Stimulated activated CD8-positive, alpha-beta memory T cell treated with anti-CD3 and anti-CD28 coated beads, Interleukin-12 subunit alpha, Interleukin-12 subunit beta, amount 100 ng/mL, for 4 hours (primary cell): ENCODE results near the gene HLA-DMB.
"Not testable (repeated sequence)": the region's sequence is repeated elsewhere in the genome, so short reads cannot be mapped to it uniquely, and the experiment has no call there.

Source experiments
- DNase-seq: peaks from one replicate; pipeline ENCODE4 v3.0.0-alpha.2; 2020; ENCODE audit warnings: low read depth

Gene HLA-DMB

DNA sequence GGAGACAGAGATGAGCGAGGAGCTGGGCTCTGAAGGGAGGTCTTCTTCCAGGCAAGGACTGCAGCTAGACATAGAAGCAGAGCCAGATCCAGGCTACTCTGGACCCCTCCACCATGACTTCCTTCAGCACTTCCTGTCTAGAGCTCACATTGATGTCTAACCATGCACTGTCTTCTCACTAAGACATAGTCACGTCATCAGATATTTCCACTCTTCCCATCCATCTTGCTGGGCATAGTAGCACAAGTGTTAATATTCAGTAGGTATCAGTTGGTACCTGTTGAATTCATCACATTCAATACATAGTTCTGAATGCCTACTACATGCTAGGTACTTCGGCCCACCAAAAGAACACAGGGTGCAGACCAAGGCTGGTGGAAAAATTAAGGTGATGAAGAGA lies 9.2 kb upstream of the HLA-DMB start:
- no peak for DNase-seq

DNA sequence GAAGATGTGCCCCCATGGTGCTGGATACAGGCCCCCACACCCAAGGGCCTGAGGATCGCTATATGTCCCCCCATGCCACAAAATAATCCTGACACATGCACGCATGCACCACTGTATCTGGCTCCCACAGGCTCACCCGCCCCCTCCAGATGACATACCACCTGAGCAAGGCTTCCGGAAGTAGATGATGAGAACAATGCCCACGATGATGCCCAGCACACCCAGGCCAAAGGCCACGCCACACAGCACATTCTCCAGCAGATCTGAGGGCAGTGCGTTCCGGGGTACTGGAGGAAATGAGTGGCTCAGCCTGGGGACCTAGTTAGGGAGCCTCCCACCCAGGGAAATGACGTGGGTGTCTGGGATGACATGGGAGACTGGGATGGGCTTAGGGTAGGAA lies 8.3 kb upstream of the HLA-DMB start:
- DNase-seq, result no peak

DNA sequence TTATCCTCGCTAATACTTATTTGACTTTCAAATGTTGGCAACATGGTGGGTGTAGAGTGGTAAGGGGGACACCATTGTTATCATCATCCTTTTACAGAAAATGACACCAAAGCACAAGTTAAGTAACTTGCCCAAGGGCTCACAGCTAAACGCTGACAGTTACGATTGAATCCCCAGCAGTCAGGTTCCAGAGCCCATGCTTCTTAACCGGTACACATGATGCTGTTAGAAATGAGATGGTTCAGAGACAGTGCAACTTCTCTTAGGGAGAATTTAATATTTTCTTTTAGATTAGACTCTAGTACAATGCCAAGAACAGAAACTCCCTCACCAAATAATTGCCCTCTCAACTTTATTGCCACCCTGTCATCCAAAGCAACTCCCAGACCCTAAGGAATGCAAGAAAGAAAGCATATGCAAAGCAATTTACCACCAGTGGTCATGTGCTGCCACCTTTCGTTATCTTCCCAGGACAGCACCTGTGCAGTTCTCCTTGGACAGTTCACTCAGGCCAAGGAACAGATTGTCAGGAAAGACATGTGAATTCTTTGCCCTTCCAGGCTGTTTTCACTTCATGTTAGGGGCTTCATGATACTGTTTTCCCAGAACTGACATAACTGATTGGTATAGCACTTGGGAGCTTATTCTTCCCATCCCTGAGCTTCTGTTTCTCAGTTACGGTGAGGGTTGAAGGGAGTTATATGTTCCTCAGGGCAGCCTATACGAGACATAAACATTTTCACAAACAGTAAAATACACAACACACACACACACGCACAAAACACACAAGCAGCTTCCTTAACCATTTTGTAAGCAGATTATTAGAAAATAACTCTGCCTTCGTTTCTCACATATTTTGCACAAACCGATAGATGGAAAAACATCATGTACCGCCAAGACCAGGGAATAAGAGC lies 7.0 kb upstream of the HLA-DMB start:
- no peak for DNase-seq

DNA sequence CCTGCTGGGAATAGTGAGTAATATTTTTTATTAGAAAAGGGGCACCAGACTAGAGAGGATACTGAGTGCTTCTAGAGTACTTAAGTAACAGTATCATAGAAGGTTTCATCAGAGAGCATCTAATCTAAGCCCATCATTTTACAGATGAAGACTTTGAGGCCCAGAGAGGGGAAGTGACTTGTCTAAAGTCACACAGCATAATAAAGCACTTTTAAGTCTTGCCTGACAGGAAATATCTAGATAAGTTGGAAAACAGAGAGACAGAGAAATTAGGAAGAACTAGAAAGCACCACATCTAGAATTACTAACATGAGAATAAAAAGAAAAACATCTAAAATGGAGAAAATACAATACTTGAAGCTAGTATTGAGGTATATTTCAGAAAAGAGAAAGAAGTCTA lies 6.1 kb upstream of the HLA-DMB start:
- no peak for DNase-seq

DNA sequence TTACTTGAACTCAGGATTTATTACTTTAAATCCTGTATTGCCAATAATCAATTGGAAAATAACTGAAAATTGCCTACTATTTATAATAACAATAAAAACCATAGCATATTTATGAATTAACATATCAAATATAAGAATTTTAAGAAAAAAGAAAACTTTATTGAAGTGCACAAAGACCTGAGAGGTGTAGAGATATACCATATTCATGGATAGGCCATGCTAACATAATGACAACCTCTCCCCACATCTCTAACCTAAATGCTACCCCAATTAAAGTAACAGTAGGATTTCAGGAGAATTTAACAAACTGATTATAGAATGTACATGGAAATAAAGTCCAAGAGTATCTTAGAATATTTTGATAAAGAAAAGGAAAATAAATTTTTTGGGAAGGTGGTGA lies 5.1 kb upstream of the HLA-DMB start:
- DNase-seq, result no peak

DNA sequence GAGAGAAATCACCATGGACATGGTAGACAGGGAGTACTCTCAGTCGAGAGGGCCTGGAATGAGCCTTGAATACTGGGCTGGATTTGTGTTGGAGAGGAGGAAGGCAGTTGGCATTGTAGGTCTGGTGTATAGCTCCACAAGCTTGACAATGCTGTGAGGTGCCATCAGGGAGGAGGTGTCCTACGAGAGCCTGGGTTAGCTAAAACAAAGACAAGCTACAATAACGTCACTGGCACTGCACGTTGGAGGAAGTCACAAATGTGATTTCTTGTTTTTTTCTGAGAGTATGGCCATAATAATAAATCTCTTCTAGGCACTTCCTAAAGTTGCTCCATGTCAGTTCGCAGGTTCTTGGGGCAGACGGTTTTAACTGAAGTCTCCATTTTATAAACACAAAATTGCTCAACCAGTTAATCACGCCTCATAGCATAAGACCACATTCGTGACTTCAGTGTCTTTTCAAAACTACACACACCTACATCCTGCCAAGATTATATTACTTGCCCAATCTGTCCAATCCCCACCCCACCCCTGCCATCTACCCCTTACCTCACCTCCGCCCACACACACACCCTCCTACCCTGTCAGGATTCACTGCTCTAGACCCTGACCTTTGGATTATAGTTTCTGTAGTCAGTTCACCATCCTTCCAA lies 4.4 kb upstream of the HLA-DMB start:
- peak; percentile 31 for DNase-seq

DNA sequence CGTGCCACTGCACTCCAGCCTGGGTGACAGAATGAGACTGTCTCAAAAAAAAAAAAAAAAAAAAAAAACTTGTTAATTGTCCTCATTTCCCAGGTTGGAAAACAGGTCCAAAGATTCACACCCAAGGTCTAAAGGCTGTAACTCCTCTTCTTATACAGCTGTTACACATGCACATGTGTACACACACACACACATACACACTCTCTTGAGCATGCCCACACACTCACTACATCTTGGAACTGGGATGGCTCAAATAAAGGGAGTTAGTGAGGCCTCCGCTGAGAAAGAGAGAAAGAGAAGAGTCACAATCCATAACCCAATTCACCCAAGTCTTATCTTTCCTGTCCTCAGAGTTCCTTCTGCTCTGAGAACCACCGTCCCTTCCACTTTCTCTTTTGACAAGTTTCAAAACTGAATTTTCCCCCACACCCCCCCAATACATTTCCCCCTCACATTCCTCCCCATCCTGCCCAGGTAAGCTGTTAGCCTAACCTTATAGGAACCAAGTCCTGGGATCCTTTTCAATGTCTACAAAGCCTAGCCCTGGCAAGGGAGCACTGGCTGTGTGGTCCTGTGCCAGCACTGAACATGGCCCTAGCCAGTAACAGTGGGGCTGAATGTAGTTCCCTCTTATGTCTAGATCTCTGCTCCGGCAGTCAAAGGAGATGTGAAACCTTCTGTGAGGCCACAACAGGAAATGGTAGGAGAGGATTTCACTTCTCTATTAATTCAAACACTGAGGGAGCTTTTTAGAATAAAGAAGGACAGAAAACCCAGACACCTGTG lies 3.2 kb upstream of the HLA-DMB start:
- DNase-seq, result no peak

DNA sequence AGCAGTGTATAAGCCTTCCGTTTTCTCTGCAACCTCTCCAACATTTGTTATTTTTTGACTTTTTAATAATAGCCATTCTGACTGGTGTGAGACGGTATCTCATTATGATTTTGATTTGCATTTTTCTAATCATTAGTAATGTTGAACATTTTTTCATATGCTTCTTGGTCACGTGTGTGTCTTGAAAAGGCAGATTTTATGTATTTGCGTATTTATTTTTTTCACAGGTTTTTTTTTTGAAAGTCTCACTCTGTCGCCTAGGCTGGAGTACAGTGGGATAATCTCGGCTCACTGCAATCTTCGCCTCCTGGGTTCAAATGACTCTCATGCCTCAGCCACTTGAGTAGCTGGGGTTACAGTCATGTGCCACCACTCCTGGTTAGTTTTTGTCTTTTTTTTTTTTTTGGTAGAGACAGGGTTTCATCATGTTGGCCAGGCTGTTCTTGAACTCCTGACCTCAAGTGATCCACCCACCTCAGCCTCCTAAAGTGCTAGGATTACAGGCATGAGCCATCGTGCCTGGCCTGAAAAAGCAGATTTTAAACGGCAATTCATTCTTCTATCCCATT lies 1.8 kb upstream of the HLA-DMB start:
- not testable (repeated sequence) for DNase-seq

DNA sequence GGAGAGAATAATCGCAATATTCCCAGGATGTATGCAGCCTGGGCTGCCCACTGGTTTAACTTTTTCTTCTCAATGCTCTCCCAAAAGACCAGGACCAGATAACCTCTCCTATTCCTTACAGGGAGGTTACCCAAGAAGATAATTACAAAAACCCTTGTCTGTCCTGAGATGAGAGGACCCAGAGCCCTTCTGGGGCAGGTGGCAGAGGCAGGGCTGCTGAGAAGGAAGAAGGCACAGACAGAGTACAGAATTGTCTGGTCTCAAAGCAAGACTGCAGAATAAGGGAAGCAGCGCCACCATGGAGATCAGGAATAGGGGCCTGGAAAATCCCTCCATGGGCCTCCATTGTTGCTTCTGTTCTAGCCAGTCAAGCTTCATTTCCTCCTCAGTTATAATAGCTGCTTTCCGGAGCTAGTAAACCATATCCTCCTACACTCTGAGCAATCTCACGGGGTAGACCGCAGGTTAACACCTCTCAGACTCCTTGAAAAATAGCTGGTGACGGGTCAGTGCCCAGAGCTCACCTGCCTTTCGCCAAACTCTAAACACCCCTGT lies 463 bp upstream of the HLA-DMB start:
- peak; percentile 21 for DNase-seq

DNA sequence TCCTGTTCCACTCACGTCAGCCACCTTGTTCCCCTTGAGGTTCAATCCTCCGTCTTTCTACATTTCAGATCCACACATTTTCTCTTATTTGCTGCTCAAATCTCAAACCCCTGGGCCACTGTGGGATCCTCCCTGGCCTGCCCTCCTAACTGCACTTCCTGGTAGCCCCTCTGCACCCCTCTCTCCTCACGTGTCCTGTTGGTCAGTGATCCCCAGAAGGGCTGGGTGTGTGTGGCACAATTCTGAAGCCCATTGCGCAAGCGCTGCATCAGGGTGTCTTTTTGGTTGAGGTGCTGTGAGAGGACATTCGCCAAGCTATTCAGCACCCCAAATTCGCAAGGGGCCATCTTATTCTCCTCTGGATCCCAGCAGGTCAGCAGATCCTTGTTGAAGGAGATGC lies 2.3 kb downstream of the HLA-DMB start:
- DNase-seq, result no peak

DNA sequence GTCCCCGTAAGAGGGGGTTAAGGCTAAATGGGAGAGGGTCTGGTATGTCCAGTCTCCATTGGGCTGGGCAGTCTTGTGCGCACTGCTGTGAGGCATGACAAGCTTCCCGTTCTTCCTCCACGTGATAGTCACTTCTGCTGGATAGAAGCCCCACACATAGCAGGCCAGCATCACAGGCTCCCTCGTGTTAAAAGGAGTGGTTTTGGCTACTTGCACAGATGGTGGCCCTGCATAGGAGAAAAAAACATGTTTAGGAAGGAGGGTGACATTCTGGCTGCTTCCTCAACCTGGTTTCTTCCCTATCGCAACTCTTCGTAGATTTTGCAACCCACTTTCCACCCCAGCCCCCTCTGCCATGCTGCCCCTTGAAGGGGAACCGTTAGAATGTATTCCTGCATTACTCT lies 3.6 kb downstream of the HLA-DMB start:
- DNase-seq, result no peak

DNA sequence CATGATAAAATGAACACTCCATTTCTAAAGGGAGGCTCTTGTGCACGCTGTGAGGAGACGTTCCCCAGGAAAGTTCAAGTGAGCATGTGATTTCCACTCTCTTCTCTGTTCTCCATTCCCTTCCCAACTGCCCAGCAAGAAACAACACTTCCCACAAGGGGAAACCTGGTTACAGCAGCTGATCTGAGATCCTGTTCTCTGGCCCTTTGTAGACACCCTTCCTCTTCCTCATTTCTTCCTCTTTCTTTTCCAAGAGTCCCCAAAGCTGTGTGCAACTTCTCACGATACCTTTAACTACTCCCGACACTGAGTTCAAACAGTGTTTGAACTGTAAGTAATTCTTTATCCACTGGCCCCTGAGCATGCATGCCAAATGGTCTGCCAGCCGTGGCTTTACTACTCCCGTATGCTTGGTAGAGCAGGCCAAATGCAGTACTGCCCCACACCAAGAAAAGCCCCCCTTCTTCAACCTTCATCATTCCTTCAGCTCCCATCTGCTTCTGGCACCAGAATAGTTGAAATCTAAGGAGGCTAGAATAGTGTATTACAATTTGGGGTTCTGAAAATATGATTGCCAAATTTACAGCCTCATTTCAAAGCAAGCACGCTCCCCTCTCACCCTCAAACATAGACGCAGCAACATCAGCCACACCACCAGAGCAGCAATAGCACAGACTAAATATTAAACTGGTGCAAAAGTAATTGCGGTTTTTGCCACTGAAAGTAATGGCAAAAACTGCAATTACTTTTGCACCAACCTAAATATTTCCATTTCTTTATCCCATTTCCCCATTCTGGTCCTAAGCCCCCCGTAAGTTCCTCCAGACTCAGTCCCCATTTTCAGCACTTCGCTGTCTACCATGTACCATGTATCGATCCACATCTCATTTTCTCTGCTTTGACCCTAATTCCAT lies 4.3 kb downstream of the HLA-DMB start:
- no peak for DNase-seq

DNA sequence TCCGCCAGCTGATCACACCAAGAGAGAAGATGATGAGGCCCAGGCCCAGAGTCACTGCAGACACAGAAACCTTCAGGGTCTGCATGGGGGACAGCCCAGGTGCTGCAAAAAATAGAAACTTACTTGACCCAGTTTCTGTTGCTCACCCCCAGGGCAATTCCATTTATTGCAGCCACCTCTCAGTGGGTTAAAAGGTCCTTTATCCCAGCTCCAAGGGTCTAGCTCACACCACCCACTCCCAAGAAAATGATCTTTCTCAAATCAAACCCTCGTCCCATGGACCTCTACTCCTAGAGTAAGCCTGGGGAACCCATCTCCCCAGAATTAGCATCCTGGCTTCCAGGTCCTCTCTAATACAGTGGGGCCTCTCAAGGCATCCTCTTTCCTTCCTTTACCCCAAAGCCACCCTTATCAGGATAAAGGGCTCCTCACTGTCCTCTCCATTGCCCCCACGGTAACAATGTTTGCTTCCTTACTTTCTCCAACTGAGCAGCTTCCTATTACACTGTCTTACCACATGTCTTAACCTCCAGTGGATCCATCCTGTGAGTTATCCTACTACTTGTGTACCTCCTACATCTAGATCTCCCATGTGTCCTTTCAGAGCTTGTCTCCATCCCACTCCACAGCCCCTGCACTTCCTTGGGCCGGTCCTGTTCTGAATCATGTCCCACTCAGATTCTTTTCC lies 5.1 kb downstream of the HLA-DMB start:
- no peak for DNase-seq

DNA sequence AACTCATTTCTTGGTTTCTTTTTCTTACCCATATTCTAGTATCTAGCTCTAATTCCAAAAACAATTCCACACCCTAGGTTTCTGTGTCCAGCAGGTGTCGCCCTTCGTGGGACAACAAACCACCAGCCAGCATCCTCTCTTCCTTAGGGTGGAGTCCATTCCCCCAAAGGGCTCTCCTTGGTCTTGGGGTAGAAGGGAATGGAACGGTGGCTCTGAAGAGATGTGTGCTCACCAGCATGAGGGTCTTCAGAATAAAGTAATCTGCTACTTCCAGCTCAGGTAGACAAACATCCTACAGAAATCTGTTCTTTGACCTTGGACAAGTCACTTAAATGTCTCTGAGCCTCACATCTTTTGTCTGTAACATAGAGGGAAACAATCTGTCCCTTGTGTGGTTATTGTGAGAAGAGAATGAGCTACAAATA lies 7.2 kb downstream of the HLA-DMB start:
- DNase-seq, result peak; percentile 51

DNA sequence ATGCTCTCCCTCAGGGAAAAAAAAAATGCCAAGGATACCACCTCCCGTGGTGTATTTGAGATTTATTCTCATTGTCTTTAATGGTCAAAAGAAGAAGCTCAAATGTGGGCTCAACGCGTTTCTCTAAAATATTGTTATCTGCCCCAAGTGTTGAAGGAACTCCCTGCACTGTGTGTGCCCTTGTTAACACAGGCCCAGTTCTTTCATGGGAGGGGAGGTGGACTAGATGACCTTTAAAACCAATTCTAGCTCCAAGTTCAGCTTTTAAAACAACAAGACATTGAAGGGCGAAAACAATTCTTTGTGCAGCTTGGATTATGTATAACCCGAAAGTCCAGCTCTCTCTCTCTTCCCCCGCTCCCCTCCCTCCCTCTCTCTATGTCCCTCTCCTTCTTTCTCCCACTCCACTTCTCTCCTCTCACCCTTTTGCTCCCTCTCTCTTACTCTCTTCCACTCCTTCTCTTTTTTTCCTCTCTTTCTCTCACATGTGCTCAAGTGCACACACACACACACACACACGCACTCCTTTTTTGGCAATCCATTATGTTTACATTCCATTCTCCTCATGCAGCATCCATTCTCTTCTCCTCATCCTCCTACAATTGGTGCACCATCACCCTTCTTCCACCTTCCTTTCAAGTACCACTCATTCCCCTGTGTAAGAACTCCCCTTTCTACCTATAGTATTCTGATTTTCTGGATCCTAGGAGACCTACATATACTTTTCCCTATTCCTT lies 8.5 kb downstream of the HLA-DMB start:
- no peak for DNase-seq

DNA sequence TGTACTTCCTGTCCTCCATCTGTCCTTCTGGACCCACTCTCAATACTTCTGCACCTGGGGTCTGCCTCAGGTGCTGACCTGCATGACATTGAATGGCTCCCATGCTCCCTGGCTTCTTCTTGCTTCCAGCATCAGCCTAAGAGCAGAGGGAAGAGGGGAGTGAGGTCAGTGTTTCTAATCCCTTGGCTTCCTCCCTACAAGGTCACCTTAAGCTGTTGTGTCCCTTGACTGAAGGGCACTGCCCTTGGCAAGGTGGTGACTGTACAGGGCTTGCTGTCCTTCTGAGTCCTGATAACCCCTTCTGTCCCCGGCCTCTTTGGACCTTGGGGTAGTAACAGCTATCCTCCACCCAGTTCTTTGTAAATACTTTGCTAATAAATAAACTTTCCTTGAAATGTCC lies 9.6 kb downstream of the HLA-DMB start:
- no peak for DNase-seq

DNA sequence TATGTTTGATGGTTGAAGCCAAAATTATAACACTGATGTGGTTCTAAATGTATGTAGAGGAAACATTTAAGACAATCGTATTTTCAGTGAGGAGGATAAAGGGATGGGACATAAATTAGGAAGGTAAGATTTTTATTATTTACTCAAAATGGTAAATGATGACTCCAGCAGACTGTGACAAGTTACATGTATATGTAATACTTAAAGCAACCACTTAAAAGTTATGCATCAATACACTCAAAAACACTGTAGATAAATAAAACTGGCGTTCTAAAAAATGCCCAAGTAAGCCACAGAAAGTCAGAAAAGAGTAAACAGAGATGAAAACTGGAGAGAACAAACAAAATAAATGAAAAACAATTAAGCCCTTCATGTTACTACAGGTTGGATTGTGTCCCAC lies 18.7 kb downstream of the HLA-DMB start:
- DNase-seq, result no peak

DNA sequence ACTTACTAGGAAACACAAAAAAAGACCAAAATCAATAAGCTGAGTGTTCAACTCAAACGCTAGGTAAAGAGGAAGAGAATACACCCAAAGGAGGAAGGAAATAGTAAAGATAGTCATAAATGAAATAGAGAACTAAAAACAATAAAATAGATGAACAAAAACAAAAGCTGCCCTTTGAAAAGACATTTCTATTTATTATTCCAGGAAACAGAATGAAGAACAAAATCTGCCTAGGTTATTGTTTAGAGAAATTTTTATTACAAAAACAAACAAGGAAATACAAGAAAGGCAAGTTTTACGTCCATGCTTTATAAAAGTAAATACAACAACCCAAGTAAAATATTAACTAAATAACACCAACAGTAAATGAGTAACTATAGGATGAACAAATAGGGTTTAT lies 20.1 kb downstream of the HLA-DMB start:
- no peak for DNase-seq

DNA sequence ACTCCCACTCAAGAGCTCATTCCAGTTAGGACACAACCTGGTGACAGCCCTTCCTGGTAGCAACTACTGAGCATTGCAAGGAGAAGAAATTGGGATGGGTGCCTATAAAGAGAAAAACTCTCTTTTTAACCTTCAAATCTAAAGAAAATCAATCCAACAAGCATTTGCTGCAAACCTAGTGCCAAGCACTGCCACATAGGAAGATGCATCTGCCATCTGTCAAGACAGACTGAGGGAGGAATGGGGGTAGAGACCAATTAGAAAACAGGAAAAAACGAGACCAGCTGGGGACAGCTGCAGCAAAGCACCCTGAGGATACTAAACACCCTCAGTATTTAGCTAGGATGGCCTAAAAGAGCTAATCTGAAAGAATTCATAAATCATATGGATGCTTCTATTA lies 27.9 kb downstream of the HLA-DMB start:
- no peak for DNase-seq

DNA sequence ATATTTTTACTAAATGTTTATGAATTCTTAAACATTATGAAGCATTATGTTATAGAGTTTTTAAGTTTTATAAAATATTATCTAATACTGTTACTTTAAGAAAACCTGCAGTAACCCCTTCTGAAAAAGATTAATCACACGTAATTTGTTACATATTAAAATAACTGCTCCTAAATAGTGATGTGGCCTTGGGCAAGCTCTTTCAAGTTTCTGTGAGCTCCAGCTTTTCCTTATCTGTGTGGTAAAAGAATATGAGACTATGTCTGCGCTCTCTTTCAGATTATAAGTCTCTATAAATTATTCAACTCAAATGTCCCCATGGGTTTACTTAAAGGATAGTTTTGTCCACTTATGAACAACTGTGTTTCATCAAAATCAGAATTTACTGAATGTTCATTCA lies 31.9 kb downstream of the HLA-DMB start:
- no peak for DNase-seq
